Prostate gland (tissue), 2 donors: ENCODE measurements around the gene TMEM200B.

Experiments used
- POLR2A ChIP-seq: fragments of 450-650 bp; IDR thresholded peaks from one replicate; pipeline ENCODE4 v1.6.1; 2016; ENCODE audit warnings: antibody characterized with exemption, mild to moderate bottlenecking
- POLR2AphosphoS5 ChIP-seq: sonication (generic); formaldehyde crosslinking; IDR thresholded peaks from one replicate; pipeline ENCODE4 v1.6.1; 2017; ENCODE audit warnings: antibody characterized with exemption
- TF ChIP-seq, protein P1 (sequence below), 4 experiments: fragments of 200-600 bp in 2 of 4; fragments of 450-650 bp in 2 of 4; sonication (generic) in 2 of 4; IDR thresholded peaks; 1 replicate in 3 of 4; 2 replicates in 1 of 4; pipeline ENCODE4 v1.5.1; 2016 to 2019; ENCODE audit warnings: antibody characterized with exemption in 4 of 4, mild to moderate bottlenecking in 2 of 4, moderate library complexity in 2 of 4

GRCh38 chr1:29105822-29106221, 17.9 kb downstream of the TMEM200B start:
- TF ChIP-seq POLR2AphosphoS5 (no peak), POLR2A (no peak)
- TF ChIP-seq, protein P1, sequence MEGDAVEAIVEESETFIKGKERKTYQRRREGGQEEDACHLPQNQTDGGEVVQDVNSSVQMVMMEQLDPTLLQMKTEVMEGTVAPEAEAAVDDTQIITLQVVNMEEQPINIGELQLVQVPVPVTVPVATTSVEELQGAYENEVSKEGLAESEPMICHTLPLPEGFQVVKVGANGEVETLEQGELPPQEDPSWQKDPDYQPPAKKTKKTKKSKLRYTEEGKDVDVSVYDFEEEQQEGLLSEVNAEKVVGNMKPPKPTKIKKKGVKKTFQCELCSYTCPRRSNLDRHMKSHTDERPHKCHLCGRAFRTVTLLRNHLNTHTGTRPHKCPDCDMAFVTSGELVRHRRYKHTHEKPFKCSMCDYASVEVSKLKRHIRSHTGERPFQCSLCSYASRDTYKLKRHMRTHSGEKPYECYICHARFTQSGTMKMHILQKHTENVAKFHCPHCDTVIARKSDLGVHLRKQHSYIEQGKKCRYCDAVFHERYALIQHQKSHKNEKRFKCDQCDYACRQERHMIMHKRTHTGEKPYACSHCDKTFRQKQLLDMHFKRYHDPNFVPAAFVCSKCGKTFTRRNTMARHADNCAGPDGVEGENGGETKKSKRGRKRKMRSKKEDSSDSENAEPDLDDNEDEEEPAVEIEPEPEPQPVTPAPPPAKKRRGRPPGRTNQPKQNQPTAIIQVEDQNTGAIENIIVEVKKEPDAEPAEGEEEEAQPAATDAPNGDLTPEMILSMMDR (IDR thresholded peaks at IDR 0.05), result no peak
